ENCODE measurements around the gene SLC5A10.
"Not testable (repeated sequence)": the region's sequence is repeated elsewhere in the genome, so short reads cannot be mapped to it uniquely, and the experiment has no call there.

SLC5A10 gene

GRCh38 chr17:18951941-18952842 is at the start of gene SLC5A10:
TSS of gene SLC5A10 (plus strand) at chr17:18952165. CDS start at chr17:18952206, 41 bp downstream.
- no peak for DNase-seq (ENCODE audit: low read depth)

- DNase-seq (ENCODE audit: low read depth): no peak
Measured at GRCh38 chr17:18904482-18904881, 47.5 kb upstream of the SLC5A10 start.

GRCh38 chr17:18905226-18905625 is 46.7 kb upstream of the SLC5A10 start:
- DNase-seq (ENCODE audit: low read depth): no peak

- no peak for DNase-seq (ENCODE audit: low read depth)
Measured at GRCh38 chr17:18910326-18910725, 41.6 kb upstream of the SLC5A10 start.

- no peak for DNase-seq (ENCODE audit: low read depth)
Measured at GRCh38 chr17:18910881-18911280, 41.1 kb upstream of the SLC5A10 start.

GRCh38 chr17:18916816-18917500 is 35.0 kb upstream of the SLC5A10 start:
- DNase-seq (ENCODE audit: low read depth): no peak

- no peak for DNase-seq (ENCODE audit: low read depth)
Measured at GRCh38 chr17:18917506-18918032, 34.4 kb upstream of the SLC5A10 start.

GRCh38 chr17:18919963-18920362 is 32.0 kb upstream of the SLC5A10 start:
- no peak for DNase-seq (ENCODE audit: low read depth)

GRCh38 chr17:18920911-18921441 is 31.0 kb upstream of the SLC5A10 start:
- no peak for DNase-seq (ENCODE audit: low read depth)

- DNase-seq (ENCODE audit: low read depth): no peak
Measured at GRCh38 chr17:18921485-18921884, 30.5 kb upstream of the SLC5A10 start.

GRCh38 chr17:18921912-18922451 is 30.0 kb upstream of the SLC5A10 start:
- no peak for DNase-seq (ENCODE audit: low read depth)

- not testable (repeated sequence) for DNase-seq (ENCODE audit: low read depth)
Measured at GRCh38 chr17:18922596-18922995, 29.4 kb upstream of the SLC5A10 start.

- no peak for DNase-seq (ENCODE audit: low read depth)
Measured at GRCh38 chr17:18925187-18925586, 26.8 kb upstream of the SLC5A10 start.

- no peak for DNase-seq (ENCODE audit: low read depth)
Measured at GRCh38 chr17:18928628-18929125, 23.3 kb upstream of the SLC5A10 start.

- no peak for DNase-seq (ENCODE audit: low read depth)
Measured at GRCh38 chr17:18932360-18933055, 19.5 kb upstream of the SLC5A10 start.

GRCh38 chr17:18933102-18934058 is 18.6 kb upstream of the SLC5A10 start:
- no peak for DNase-seq (ENCODE audit: low read depth)

GRCh38 chr17:18937981-18938691 is 13.8 kb upstream of the SLC5A10 start:
- no peak for DNase-seq (ENCODE audit: low read depth)

GRCh38 chr17:18938692-18939023 is 13.3 kb upstream of the SLC5A10 start:
- no peak for DNase-seq (ENCODE audit: low read depth)

GRCh38 chr17:18944646-18945045 is 7.3 kb upstream of the SLC5A10 start:
- DNase-seq (ENCODE audit: low read depth): no peak

- DNase-seq (ENCODE audit: low read depth): no peak
Measured at GRCh38 chr17:18946536-18946935, 5.4 kb upstream of the SLC5A10 start.
